GM18909 (cell line): Measurements from ENCODE around the gene SLC39A11.
"Not testable (repeated sequence)": the region's sequence is repeated elsewhere in the genome, so short reads cannot be mapped to it uniquely, and the experiment has no call there.

Source experiments
- ATAC-seq: cut with Tn5 transposase; IDR thresholded peaks from one replicate; pipeline ENCODE4 v1.9.1; 2021; ENCODE audit warnings: mild to moderate bottlenecking; ENCODE audit not compliant: unreplicated experiment, poor library complexity

SLC39A11 gene

DNA sequence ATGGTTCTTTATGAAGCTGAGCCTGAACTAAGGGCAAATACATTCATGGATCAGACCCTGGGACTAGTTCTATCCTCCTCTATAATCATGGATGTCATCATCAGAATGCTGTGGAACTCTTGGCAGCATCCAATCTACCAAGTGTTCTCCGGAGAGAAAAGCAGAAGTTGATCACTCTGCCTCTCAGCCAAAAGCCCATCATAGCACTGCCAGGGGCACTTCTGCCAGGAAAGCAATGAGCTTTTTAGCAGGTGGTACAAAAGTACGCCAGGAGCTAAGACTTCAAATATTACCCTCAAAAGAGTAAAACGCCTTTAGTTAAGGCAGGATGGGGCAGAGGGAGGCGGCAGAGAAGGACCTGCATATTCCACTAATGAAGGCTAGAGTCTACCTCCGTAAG lies 279.0 kb downstream of the SLC39A11 start:
- ATAC-seq, result no peak

DNA sequence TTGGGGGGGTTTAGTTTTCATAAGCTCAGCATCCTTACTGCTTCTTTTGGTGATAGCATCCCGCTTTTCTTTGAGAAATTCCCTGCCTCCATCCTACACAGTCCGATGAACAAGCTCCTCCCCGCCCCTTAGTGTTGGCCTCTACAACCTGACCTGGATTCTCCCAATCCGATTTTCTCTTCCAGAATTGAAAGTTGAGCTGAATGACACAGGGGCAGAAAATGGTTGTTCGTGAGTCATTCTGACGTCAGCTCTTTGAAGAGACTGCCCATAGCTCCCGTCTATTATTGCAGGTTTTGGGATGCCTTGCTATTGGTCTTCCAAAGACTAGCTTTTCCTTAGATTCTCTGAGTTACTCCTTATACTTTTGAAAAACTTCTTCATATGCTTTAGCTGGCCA lies 279.7 kb downstream of the SLC39A11 start:
- ATAC-seq, result no peak

GRCh38 chr17:72811976-72812687 lies 280.4 kb downstream of the SLC39A11 start:
- no peak for ATAC-seq

DNA sequence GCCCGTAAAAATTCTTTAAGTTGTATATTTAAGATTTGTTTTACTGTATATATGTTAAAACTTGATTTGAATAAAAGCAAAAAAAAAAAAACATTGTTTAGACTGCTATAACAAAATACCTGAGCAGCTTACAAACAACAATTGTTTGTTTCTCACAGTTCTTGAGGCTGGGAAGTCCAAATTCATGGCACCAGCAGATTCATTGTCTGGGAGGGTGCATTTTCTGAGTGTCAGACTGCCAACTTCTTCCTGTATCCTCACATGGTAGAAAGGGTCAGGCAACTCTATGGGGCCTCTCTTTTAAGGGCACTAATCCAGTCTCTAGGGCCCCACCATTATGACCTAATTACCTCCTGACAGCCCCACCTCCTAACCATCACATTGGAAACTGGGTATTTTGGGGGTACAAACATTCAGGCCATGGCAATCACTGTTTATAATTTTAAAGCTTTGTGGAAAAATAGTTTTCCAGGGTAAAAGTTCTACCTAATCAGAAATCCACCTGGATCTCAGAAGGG lies 281.4 kb downstream of the SLC39A11 start:
- no peak for ATAC-seq

DNA sequence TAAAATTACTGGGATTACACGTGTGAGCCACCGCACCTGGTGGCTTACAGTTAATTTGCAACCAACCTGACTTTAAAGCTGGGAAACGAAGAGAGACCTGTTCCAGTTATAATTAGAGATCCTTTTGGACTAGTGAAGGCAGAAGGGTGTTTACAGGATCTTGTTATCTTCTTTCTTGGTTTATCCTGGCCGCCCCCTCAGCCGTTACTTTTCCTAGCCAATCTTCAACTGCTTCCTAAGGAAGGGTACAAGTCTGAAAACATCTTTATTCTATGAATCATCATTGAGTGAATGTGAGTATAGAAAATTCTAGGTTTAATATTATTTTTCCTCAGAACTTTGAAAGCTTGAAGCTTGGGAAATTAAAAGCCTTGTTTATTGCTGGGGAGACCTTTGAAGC lies 286.5 kb downstream of the SLC39A11 start:
- ATAC-seq, result no peak

DNA sequence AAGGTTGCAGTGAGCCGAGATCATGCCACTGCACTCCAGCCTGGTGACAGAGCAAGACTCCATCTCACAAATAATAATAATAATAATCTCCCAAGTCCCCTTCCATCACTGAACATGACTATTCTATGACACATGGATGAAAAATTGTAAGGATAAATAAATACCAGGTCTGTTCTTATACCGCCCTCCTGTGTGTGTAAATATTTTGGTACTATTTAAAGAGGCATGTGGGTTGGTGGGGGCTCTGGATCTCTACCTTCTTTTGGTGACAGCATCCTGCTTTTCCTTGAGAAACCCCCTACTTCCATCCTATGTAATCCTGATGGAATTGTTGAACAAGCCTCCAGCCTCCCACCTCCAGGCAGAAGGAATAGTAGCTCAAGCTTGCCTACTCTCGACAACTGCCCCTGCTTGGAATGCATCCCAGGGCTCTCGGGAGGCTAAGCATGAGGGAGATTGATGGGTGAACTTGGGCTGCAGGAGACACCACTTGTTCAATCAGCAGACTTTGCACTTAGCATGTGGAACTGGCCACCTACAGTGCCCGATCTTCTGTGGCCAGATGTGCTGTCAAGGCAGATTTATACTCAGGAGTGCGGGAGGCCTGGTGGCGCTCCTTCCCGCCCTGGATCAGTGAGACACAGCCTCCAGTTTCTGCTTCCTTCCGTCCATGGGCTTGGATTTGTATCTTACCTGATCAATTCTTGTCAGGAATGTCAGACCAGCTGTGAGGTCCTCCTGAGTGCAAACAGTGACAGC lies 287.4 kb downstream of the SLC39A11 start:
- ATAC-seq, result no peak

- no peak for ATAC-seq
These were observed 289.8 kb downstream of the SLC39A11 start for GRCh38 chr17:72802726-72803125.

DNA sequence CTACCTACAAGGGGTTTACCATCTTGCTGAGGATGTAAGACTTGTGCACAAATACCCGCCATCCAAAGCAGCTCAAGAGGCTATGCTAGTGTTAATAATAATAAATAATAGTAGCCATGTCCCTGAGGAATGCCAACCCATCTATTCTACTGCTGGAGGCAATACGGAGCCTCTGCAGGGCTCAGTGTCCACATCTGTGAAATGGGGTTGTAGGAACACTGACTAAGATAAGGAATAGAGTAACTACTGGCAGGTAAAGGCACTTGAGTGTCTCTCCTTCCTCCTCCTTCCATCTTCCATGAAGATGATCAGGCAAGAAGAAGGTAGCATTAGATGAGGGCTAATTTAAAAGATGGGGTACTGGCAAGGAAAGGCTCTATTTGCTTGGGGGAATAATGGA lies 295.3 kb downstream of the SLC39A11 start:
- no peak for ATAC-seq

DNA sequence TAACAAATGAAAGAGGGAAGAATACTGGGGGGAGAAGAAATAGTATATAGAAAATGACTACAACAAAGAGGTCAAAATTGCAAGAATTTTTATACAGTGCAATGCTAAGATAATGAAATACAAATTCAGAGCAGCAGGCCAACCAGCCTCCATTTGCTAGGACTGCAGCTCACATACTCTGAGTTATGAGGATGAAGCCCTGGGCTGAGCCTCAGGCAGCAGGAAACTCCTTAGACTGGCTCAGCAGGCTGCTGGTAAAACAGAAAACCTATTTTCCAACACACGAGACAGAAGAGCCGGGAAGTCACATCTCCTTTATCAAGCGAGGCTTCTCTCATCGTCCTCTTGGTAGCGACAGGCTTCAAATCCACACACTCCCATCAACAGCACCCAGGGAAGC lies 296.5 kb downstream of the SLC39A11 start:
- ATAC-seq, result no peak

DNA sequence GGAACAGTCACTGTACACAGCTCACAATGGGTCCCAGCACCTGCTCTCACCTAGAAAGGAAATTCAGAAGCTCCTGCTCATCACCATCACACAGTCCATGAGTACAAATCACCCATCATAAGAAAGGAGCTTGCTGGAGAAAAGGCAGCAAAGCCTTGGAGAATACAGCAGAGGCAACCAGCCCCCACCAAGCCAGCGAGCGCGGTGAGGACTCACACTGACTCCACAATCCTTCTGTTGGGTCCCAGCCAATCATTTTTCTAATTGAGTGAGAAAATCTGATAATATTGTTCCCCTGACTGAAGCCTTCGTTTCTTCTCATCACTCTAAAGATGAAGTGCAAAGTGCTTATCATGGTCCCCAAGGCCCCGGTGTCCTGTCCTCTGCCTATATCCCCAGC lies 298.3 kb downstream of the SLC39A11 start:
- no peak for ATAC-seq

- no peak for ATAC-seq
These were observed 299.7 kb downstream of the SLC39A11 start for GRCh38 chr17:72792771-72793170.

- ATAC-seq, result no peak
These were observed 302.3 kb downstream of the SLC39A11 start for GRCh38 chr17:72790190-72790589.

DNA sequence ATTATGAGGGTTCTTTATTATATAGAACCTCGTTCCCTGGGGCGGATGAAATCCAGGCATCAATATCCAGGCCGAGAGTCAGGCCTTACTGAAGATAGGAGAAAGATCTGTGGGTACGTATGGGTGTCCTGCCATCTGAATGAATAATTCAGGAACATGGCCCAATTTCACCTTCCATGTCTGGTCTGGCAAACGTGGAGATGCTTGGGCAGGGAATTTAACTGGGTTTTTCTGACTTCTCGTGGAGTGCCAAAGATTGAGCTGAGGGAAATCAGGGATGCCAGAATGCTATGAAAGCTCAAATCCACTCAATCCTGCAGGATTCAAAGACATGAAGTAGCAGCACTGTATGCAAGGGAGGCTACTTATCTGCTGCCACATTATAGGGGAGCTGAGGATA lies 302.8 kb downstream of the SLC39A11 start:
- ATAC-seq, result no peak

DNA sequence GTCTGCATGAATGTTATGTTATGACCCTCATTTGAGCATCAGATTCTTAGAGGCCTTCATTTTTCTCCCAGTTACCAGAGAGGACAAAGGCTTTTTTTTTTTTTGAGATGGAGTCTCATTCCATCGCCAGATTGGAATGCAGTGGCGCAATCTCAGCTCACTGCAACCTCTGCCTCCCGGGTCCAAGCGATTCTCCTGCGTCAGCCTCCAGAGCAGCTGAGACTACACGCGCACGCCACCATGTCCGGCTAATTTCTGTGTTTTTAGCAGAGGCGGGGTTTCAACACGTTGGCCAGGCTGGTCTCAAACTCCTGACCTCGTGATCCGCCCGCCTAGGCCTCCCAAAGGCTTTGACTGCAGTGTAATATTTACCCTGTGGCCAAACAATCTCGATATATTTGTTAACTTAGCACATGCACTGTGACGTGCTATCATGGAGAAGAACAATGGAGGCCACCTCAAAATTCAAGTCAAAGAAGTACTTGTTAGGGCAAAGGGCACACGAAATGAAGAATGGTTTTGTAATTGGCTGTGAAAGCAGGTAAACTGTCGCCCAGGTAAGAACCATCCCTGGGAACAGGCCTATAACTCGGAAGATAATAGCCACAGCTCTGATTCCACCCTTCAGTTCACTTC lies 303.4 kb downstream of the SLC39A11 start:
- ATAC-seq, result no peak

- no peak for ATAC-seq
These were observed 306.3 kb downstream of the SLC39A11 start for GRCh38 chr17:72786209-72786608.

GRCh38 chr17:72782985-72783701 lies 309.3 kb downstream of the SLC39A11 start:
- no peak for ATAC-seq

GRCh38 chr17:72782437-72782836 lies 310.1 kb downstream of the SLC39A11 start:
- ATAC-seq, result not testable (repeated sequence)

DNA sequence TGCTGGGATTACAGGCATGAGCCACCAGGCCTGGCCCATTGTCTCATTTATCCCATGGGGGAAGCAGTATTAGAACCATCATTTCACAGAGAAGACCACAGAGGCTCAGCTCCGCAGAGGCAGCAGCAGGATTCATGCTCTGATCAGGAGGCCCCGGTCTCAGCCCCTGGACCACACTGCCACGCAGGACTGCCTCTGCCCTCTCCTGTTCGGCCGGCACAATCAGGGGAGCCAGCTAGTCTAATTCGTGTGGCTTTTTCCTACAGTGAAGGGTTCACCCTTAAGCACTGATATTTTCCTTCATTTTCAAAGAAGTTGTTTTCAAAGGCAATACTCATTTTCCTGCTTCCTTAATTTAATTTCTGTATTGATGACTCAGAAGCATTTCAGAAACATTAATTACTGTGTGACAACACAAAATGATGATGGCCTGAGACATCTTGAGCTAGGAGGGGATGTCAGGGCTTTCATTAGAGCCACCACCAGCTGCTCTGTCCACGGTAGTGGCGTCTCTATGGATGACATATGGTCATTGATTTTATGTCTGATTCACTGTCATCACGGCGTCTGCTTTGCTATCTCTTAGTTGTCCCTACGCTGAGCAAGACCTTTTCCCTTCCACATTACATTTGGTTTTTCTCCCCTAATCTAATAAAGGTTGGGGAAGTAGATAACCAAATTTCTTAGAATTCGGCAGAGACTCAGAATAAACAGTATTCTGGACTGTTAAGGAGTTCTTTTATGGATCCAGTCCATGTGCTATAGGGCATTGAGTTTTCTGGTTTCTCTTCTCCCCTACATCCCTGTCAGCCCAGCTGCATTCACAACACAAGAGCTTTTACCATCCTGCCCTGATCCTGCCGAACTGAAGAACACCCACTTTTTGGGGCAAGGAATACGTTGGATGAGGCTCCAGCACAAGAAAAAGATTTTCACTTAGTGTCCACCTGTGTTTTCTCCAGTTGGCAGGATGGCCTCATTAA lies 314.0 kb downstream of the SLC39A11 start:
- no peak for ATAC-seq

DNA sequence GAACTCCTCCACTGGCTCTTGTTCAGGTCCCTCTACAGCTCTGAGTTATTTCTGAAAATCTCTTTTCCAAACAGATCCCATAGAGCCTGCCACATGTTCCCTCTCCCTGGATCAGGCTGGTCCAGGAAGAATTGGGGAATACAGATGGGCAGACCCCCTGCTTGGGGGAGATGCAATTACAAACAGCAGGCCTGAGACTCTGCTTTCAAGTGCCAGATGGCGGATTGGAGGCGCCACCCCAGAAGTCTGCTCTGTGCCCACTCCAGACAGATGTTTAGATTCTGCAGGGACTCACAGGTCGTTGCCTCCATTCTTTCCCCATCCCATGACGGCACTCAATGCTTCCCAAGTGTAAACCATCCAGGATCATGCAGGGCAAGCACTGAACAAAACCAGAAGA lies 316.6 kb downstream of the SLC39A11 start:
- ATAC-seq, result no peak
